ENCODE measurements around the gene CAND2.
"Not testable (repeated sequence)": the region's sequence is repeated elsewhere in the genome, so short reads cannot be mapped to it uniquely, and the experiment has no call there.

CAND2 gene

DNA sequence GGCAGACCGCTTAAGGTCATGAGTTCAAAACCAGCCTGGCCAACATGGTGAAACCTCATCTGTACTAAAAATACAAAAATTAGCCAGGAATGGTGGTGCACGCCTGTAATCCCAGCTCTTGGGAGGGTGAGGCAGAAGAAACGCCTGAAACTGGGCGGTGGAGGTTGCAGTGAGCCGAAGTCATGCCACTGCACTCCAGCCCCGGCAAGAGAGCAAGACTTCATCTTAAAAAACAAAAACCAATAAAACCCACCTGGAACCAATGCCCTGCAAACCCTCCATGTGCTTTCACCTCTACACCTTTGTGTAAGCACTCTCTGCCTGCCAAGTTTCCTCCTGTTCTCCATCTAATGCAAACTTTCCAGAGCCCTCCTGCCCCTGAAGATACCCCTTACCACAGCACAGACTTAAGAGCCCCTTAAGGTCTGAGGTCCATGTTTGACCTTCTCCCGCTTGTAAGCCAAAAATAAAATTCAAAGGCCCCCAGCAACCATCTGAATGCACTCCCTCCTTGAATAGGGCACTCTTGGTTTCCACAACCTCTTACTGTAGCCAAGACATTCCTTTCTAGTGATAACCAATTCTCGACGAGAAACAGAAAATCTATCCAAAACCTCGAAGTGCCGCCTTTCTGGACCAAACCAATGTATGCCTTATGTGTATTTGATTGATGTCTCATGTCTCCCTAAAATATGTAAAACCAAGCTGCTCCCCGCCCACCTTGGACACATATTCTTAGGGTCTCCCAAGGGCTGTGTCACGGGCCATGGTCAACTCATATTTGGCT, 41.9 kb downstream of the CAND2 start:
- Histone ChIP-seq H3K4me3 (replicated peaks; ENCODE audit: insufficient read depth, low read length) (peak overlapping the region; percentile 76), H3K27me3 (ENCODE audit: insufficient read depth, poor library complexity, severe bottlenecking) (no peaks in the 10 kb centered on the region), H3K27ac (replicated peaks) (no peak overlapping the region; the same call in 1 of the 2 replicates)
- no peak for DNase-seq (ENCODE audit: low read depth in 1 of 2, low spot score in 1 of 2)
- TF ChIP-seq SPI1 (IDR thresholded peaks at IDR 0.05; ENCODE audit: borderline replicate concordance, low read depth) (no peak), POLR2AphosphoS5 (IDR thresholded peaks at IDR 0.05; ENCODE audit: low read depth) (peak; percentile 34; the same call in 1 of the 2 replicates), GABPA (IDR thresholded peaks at IDR 0.05; ENCODE audit: low read depth) (no peak)
- TF ChIP-seq, protein P1, sequence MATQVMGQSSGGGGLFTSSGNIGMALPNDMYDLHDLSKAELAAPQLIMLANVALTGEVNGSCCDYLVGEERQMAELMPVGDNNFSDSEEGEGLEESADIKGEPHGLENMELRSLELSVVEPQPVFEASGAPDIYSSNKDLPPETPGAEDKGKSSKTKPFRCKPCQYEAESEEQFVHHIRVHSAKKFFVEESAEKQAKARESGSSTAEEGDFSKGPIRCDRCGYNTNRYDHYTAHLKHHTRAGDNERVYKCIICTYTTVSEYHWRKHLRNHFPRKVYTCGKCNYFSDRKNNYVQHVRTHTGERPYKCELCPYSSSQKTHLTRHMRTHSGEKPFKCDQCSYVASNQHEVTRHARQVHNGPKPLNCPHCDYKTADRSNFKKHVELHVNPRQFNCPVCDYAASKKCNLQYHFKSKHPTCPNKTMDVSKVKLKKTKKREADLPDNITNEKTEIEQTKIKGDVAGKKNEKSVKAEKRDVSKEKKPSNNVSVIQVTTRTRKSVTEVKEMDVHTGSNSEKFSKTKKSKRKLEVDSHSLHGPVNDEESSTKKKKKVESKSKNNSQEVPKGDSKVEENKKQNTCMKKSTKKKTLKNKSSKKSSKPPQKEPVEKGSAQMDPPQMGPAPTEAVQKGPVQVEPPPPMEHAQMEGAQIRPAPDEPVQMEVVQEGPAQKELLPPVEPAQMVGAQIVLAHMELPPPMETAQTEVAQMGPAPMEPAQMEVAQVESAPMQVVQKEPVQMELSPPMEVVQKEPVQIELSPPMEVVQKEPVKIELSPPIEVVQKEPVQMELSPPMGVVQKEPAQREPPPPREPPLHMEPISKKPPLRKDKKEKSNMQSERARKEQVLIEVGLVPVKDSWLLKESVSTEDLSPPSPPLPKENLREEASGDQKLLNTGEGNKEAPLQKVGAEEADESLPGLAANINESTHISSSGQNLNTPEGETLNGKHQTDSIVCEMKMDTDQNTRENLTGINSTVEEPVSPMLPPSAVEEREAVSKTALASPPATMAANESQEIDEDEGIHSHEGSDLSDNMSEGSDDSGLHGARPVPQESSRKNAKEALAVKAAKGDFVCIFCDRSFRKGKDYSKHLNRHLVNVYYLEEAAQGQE (IDR thresholded peaks at IDR 0.05; ENCODE audit: insufficient replicate concordance, low read depth): no peak
- TF ChIP-seq, protein P2, sequence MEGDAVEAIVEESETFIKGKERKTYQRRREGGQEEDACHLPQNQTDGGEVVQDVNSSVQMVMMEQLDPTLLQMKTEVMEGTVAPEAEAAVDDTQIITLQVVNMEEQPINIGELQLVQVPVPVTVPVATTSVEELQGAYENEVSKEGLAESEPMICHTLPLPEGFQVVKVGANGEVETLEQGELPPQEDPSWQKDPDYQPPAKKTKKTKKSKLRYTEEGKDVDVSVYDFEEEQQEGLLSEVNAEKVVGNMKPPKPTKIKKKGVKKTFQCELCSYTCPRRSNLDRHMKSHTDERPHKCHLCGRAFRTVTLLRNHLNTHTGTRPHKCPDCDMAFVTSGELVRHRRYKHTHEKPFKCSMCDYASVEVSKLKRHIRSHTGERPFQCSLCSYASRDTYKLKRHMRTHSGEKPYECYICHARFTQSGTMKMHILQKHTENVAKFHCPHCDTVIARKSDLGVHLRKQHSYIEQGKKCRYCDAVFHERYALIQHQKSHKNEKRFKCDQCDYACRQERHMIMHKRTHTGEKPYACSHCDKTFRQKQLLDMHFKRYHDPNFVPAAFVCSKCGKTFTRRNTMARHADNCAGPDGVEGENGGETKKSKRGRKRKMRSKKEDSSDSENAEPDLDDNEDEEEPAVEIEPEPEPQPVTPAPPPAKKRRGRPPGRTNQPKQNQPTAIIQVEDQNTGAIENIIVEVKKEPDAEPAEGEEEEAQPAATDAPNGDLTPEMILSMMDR (IDR thresholded peaks at IDR 0.05; ENCODE audit: insufficient read depth, low read length): no peak

DNA sequence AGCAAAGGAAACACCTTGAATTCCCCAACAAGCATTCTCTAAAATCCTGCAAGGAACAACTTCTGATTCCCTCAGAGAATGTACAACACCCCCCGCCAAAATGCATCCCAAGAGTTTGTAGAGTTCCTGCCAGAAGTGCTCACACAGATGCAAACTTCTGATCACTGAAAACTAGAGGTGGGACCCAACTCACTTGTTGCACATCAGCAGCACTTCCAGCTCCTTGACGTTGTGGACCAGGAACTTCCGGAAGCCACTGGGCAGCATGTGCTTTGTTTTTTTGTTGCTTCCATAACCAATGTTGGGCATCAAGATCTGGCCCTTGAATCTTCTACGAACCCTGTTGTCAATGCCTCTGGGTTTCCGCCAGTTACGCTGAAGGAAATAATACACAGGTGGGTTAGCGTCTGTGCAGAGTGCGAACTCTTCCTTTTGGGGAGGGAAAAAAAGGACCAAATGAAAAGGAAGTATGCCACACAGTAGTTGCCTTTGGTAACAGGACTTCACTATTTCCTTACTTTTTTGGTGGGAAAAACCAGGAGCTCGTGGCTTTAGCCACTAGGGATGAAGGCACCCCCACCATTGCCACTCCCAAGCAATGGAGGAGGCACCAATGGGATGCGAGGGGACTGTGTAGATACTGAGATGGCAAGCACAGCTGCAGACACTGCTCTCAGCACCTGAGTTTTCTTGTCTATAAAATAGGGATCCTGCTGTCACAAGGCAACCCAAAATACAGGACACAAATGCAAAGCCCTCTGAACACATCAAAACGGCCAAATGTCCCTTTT, 42.9 kb downstream of the CAND2 start:
- H3K4me3 ChIP-seq (replicated peaks; ENCODE audit: insufficient read depth, low read length): peak overlapping the region; percentile 76

DNA sequence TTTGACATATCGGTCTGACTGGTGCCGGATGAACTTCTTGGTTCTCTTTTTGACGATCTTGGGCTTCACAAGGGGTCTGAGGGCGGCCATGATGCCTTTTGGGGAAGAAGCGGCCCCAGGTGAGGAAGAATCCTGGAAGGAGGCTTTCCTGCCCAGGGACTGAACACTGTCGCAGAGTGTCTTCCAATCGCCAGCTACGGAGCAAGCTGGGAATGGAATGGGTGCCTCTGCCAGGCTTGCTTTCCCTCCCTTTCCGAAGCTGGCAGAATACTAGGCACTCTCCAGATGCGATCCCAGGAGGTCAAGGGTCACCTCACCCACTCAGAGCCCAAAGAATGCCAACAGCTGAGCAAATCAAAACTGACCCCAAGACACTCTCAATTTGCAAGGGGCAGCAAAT, 43.7 kb downstream of the CAND2 start:
- DNase-seq (ENCODE audit: low read depth in 1 of 2, low spot score in 1 of 2); H3K27me3 ChIP-seq (ENCODE audit: insufficient read depth, poor library complexity, severe bottlenecking): not testable (repeated sequence)
- Histone ChIP-seq H3K27ac (replicated peaks) (peak overlapping the region; percentile 99), H3K4me3 (replicated peaks; ENCODE audit: insufficient read depth, low read length) (peak overlapping the region; percentile 76)

More for the DNA sequence above, 42.9 kb downstream of the CAND2 start:
- Histone ChIP-seq H3K27me3 (ENCODE audit: insufficient read depth, poor library complexity, severe bottlenecking) (no peaks in the 10 kb centered on the region), H3K27ac (replicated peaks) (peak overlapping the region; percentile 99; the same call in 1 of the 2 replicates)
- DNase-seq (ENCODE audit: low read depth in 1 of 2, low spot score in 1 of 2): no peak
- TF ChIP-seq SPI1 (IDR thresholded peaks at IDR 0.05; ENCODE audit: borderline replicate concordance, low read depth): no peak
- TF ChIP-seq POLR2AphosphoS5 (IDR thresholded peaks at IDR 0.05; ENCODE audit: low read depth): 0 out of 2 replicates have a peak, but pooled peaks have one; percentile 11

DNA sequence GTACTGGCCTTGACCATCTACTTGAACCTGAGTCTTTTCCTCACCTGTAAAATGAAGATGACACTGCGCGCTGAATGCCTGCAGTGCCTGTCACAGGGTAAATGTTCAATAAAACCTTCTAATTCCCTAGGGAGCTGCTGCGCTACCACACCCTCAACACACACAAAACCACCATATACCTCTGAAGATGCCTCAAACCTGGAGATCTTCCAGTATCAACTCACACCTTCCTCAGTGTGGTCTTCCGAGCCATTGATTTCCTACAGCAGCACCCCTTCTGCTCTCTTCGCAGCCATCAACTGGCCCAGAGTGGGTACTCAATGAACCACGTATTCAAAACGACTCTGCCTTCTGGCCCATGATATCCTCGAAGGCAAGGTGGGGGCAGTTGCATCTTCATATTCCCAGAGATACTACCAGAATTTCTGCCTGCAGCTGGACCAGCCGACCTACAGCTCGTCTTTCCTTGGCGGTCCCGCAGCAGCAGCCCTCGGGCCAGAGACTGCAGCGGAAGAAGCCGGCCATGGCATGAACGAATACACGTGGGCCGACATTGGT, 44.2 kb downstream of the CAND2 start:
- no peaks in the 10 kb centered on the region for H3K27me3 ChIP-seq (ENCODE audit: insufficient read depth, poor library complexity, severe bottlenecking)
- H3K27ac ChIP-seq (replicated peaks): peak overlapping the region; percentile 99
- peak overlapping the region; percentile 76 for H3K4me3 ChIP-seq (replicated peaks; ENCODE audit: insufficient read depth, low read length)
- TF ChIP-seq SPI1 (IDR thresholded peaks at IDR 0.05; ENCODE audit: borderline replicate concordance, low read depth): no peak
- no peak for TF ChIP-seq POLR2AphosphoS5 (IDR thresholded peaks at IDR 0.05; ENCODE audit: low read depth)
- no peak for TF ChIP-seq GABPA (IDR thresholded peaks at IDR 0.05; ENCODE audit: low read depth)
- TF ChIP-seq, protein P1 (IDR thresholded peaks at IDR 0.05; ENCODE audit: insufficient replicate concordance, low read depth): no peak
- TF ChIP-seq, protein P2 (IDR thresholded peaks at IDR 0.05; ENCODE audit: insufficient read depth, low read length): no peak
- DNase-seq (ENCODE audit: low read depth in 1 of 2, low spot score in 1 of 2): no peak

Measured in HL-60 (cell line).